Liver (tissue), 9 donors: Measurements from ENCODE around the gene SLC66A2. TPM values are rescaled to one million over a fixed set of nuclear protein-coding genes. Genes with fewer than 3 reads are reported as not detected.

Experiments
- DNase-seq: peaks from one replicate; pipeline ENCODE4 v3.0.0-alpha.2; 2017; ENCODE audit warnings: low spot score
- H3K27ac ChIP-seq, 2 donors: one replicate each; pipeline ENCODE4 v1.7.0; 2013; ENCODE audit warnings: inconsistent platforms in 2 of 2, low read length in 2 of 2, control low read depth in 1 of 2, low read depth in 1 of 2, mild to moderate bottlenecking in 1 of 2
- H3K27me3 ChIP-seq, 4 donors: one replicate each; pipeline versions ENCODE4 v1.6.1 to v1.7.0; 2013; ENCODE audit warnings: low read length in 3 of 4, inconsistent platforms in 1 of 4, mild to moderate bottlenecking in 1 of 4, moderate library complexity in 1 of 4; ENCODE audit not compliant: control insufficient read depth in 4 of 4, insufficient read depth in 4 of 4
- H3K36me3 ChIP-seq, 4 donors: one replicate each; pipeline versions ENCODE4 v1.6.1 to v1.7.0; 2013; ENCODE audit warnings: low read length in 3 of 4, mild to moderate bottlenecking in 3 of 4, low read depth in 1 of 4, moderate library complexity in 1 of 4; ENCODE audit not compliant: control insufficient read depth in 4 of 4, insufficient read depth in 3 of 4
- H3K4me1 ChIP-seq, 4 donors: one replicate each; pipeline versions ENCODE4 v1.6.1 to v1.7.0; 2013; ENCODE audit warnings: low read length in 3 of 4, mild to moderate bottlenecking in 3 of 4, moderate library complexity in 1 of 4; ENCODE audit not compliant: control insufficient read depth in 4 of 4, insufficient read depth in 4 of 4
- H3K4me3 ChIP-seq, 3 donors: one replicate each; pipeline versions ENCODE4 v1.6.1 to v1.7.0; 2013; ENCODE audit warnings: low read length in 3 of 3, control low read depth in 1 of 3, low read depth in 1 of 3, mild to moderate bottlenecking in 1 of 3
- H3K9ac ChIP-seq, 2 donors: one replicate each; pipeline ENCODE4 v1.7.0; 2013; ENCODE audit warnings: low read length in 2 of 2, mild to moderate bottlenecking in 2 of 2, moderate library complexity in 2 of 2, control low read depth in 1 of 2, low read depth in 1 of 2
- H3K9me3 ChIP-seq, 4 donors: one replicate each; pipeline versions ENCODE4 v1.6.1 to v1.7.0; 2013; ENCODE audit warnings: low read length in 3 of 4; ENCODE audit not compliant: control insufficient read depth in 4 of 4
- GABPA ChIP-seq, 2 donors: IDR thresholded peaks in 1 of 2; conservative IDR thresholded peaks in 1 of 2; 2 replicates each; pipeline ENCODE4 v1.6.1; 2016; ENCODE audit warnings: antibody characterized with exemption in 2 of 2, mild to moderate bottlenecking in 1 of 2, moderate library complexity in 1 of 2
- HNF4A ChIP-seq, 2 donors: conservative IDR thresholded peaks; 2 replicates each; pipeline ENCODE4 v1.6.1; 2016; ENCODE audit warnings: antibody characterized with exemption in 2 of 2, mild to moderate bottlenecking in 2 of 2
- JUND ChIP-seq, 2 donors: IDR thresholded peaks; 2 replicates each; pipeline ENCODE4 v1.6.1; 2016; ENCODE audit warnings: antibody characterized with exemption in 2 of 2
- YY1 ChIP-seq: IDR thresholded peaks from 2 replicates; pipeline ENCODE4 v1.6.1; 2016; ENCODE audit warnings: antibody characterized with exemption, mild to moderate bottlenecking
- WGBS: extraction: QIAGEN DNeasy Blood & Tissue Kit; methylation state at CpG from one replicate; pipeline ENCODE4 v1.1.7; 2013; 5-methylcytosine and 5-hydroxymethylcytosine counted together
- polyA plus RNA-seq, 2 donors: library from polyadenylated mRNA; stranded (reverse) in 1 of 2; unstranded in 1 of 2; fragments of 200-250 nt in 1 of 2; fragments of >200 nt in 1 of 2; fragmentation: Nextera tagmentation in 1 of 2; extraction: Ambion mirVana in 1 of 2; gene quantifications; one replicate each; pipeline versions ENCODE4 v1.2.1 to v1.2.3, GENCODE V29; 2013 to 2015
- total RNA-seq, 2 donors: library from RNA; depleted of rRNA; stranded (reverse); fragments of >200 nt; gene quantifications; one replicate each; pipeline ENCODE4 v1.2.3, GENCODE V29; 2014
- TF ChIP-seq, protein P1 (sequence below): IDR thresholded peaks from 2 replicates; pipeline ENCODE4 v1.6.1; 2016; ENCODE audit warnings: antibody characterized with exemption
- TF ChIP-seq, protein P2 (sequence below): IDR thresholded peaks from 2 replicates; pipeline ENCODE4 v1.6.1; 2016; ENCODE audit warnings: antibody characterized with exemption, mild to moderate bottlenecking
- donor health status: healthy.
- donor health status: healthy.
- donor health status: healthy.
- donor health status: healthy.
- donor health status: healthy.

The SLC66A2 gene
- total and polyA plus RNA-seq, 4 donors = 47.8 to 107 (median 67.9) TPM

DNA sequence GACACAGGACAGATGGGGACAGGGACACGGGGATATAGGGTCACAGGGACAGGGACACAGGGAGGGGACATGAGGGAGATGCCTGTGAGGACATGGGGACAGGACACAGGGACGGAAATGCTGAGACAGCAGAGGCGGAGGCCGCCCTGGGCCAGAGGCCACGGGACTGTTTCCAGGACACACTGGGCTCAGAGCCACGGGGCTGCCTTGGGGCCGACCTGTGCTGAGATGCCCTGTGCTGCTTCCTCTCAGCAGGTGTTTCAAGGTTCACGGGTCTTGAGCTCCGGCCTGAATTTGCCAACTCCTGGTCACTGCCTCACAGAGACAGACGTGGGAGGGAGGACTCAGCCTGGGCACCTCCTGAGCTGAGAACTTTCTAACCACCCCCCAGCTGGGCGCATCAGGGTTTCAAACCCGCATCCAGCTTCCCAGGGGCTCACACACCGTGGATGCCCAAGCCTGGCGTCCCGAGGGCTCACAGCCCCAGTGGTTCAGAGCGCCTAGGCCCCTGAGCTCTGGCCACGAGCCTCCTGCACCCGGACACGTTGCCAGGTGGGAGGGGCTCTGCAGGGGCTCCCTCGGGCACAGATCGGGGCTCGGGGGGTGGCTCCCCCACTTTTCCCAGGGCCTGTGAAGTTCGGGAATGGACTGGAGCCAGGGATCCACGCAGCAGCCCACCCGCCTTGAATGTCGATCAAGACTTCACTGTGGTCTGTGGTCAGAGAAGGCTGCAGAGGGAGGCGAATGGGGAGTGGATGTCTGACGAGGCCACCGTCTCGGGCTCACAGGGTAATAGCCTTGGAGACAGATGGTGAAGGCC, 64.1 kb downstream of the SLC66A2 start:
- no peaks in the 10 kb centered on the region for H3K4me1 ChIP-seq
- H3K27me3 ChIP-seq = no peaks in the 10 kb centered on the region
- H3K27ac ChIP-seq = no peak overlapping the region
- H3K9ac ChIP-seq = no peak overlapping the region
- no peaks in the 10 kb centered on the region for H3K36me3 ChIP-seq
- TF ChIP-seq GABPA (IDR thresholded peaks at IDR 0.05 in 1 of 2, conservative IDR thresholded peaks at IDR 0.05 in 1 of 2) = no peak
- TF ChIP-seq JUND (IDR thresholded peaks at IDR 0.05) = no peak
- TF ChIP-seq, protein P1, sequence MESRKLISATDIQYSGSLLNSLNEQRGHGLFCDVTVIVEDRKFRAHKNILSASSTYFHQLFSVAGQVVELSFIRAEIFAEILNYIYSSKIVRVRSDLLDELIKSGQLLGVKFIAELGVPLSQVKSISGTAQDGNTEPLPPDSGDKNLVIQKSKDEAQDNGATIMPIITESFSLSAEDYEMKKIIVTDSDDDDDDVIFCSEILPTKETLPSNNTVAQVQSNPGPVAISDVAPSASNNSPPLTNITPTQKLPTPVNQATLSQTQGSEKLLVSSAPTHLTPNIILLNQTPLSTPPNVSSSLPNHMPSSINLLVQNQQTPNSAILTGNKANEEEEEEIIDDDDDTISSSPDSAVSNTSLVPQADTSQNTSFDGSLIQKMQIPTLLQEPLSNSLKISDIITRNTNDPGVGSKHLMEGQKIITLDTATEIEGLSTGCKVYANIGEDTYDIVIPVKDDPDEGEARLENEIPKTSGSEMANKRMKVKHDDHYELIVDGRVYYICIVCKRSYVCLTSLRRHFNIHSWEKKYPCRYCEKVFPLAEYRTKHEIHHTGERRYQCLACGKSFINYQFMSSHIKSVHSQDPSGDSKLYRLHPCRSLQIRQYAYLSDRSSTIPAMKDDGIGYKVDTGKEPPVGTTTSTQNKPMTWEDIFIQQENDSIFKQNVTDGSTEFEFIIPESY = no peak
- TF ChIP-seq, protein P2, sequence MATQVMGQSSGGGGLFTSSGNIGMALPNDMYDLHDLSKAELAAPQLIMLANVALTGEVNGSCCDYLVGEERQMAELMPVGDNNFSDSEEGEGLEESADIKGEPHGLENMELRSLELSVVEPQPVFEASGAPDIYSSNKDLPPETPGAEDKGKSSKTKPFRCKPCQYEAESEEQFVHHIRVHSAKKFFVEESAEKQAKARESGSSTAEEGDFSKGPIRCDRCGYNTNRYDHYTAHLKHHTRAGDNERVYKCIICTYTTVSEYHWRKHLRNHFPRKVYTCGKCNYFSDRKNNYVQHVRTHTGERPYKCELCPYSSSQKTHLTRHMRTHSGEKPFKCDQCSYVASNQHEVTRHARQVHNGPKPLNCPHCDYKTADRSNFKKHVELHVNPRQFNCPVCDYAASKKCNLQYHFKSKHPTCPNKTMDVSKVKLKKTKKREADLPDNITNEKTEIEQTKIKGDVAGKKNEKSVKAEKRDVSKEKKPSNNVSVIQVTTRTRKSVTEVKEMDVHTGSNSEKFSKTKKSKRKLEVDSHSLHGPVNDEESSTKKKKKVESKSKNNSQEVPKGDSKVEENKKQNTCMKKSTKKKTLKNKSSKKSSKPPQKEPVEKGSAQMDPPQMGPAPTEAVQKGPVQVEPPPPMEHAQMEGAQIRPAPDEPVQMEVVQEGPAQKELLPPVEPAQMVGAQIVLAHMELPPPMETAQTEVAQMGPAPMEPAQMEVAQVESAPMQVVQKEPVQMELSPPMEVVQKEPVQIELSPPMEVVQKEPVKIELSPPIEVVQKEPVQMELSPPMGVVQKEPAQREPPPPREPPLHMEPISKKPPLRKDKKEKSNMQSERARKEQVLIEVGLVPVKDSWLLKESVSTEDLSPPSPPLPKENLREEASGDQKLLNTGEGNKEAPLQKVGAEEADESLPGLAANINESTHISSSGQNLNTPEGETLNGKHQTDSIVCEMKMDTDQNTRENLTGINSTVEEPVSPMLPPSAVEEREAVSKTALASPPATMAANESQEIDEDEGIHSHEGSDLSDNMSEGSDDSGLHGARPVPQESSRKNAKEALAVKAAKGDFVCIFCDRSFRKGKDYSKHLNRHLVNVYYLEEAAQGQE = no peak
- no peak for DNase-seq
- WGBS = 85% methylated on average over 30 of the region's 30 CpGs
- H3K9me3 ChIP-seq = peaks cover 6 to 30% (median 26%) of the 10 kb centered on the region in 4 donors
- no peak overlapping the region for H3K4me3 ChIP-seq

DNA sequence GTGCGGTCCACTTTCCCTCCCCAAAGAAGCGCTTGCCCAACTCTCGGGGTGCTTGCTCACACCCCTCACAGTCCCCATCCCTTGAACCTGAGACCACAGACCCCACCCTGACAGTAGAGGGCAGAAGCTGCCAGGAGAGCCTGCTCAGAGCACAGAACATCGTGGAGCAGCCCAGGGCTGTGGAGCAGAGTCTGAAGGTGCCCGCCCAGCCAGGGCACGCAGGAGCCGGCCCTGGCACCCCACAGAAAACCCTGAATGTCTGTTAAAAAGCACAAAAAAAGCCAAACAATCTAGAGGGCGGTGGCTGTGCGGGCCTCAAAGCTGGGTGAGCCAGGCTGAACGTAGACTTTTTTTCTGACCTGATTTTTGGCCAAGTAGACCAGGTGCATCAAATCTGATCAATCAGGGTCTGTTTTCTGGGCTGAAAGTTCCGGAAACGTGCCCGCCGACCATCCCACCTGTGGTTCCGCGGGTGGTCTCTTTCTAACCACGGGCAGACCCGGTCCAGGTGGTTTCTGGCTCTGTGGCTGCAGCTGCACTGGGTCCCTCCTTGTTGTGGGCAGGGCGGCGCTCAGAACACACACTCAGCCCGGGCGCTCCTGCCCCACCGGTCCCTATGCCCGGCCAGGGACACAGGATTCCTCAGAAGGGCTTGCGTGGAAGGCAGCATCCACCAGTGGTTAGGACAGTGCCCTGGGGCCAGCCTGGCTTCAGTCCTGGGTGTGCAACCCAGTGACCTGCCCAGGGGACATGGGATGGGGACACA, 66.3 kb downstream of the SLC66A2 start:
- Histone ChIP-seq H3K36me3 (no peaks in the 10 kb centered on the region), H3K27me3 (no peaks in the 10 kb centered on the region), H3K9ac (no peak overlapping the region), H3K9me3 (peaks cover 0 to 16% (median 12%) of the 10 kb centered on the region in 4 donors), H3K4me1 (no peaks in the 10 kb centered on the region), H3K4me3 (no peak overlapping the region), H3K27ac (no peak overlapping the region)
- no peak for DNase-seq
- 88% methylated on average over 25 of the region's 25 CpGs for WGBS
- TF ChIP-seq YY1 = no peak

DNA sequence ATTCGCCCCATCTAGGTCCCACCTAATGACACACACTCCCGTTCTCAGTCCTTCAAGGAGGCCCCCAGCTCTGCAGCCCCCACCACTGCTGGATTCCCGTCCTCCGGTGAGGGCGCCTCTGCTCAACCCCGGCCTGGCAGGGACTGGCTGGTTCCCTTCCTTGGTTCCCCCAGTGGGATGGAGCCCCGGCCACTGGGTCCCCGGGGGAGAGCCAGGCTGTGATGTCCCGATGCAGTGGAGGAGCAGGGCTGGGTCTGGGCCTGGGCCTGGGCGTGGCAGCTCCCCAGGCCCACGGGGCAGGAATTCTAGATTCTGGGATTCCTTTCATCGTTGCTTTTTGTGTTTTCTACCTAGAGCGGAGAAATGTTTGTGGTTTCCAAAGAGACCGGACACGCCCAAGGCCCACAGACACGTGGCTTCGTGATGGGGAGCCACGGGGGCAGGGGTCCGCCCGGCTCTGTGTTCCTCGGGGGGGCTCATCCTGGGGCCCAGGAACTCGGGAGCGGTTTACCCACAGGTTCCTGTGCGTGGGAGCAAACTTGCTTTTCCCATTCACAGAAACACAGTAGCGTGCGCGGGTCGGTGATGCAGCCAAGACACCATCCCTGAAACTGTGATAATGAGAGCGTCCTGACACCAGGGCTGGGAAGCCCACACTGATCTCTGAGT, 67.0 kb downstream of the SLC66A2 start:
- no peak for TF ChIP-seq HNF4A (conservative IDR thresholded peaks at IDR 0.05)
- H3K27me3 ChIP-seq = no peaks in the 10 kb centered on the region
- no peak overlapping the region for H3K4me3 ChIP-seq
- no peak overlapping the region for H3K9ac ChIP-seq
- H3K4me1 ChIP-seq = no peaks in the 10 kb centered on the region
- peaks cover 0 to 13% (median 8%) of the 10 kb centered on the region in 4 donors for H3K9me3 ChIP-seq
- no peaks in the 10 kb centered on the region for H3K36me3 ChIP-seq
- DNase-seq = peak; percentile 30
- no peak overlapping the region for H3K27ac ChIP-seq
- WGBS = 87% methylated on average over 29 of the region's 29 CpGs
